ENCODE results near the gene STAU1. TPM values are rescaled to one million over a fixed set of nuclear protein-coding genes. Genes with fewer than 3 reads are reported as not detected.

STAU1 gene
- total and polyA plus RNA-seq, 2 of the 13 experiments (the other 11 are each of a cell fraction or from before 2014, with no cell fraction given): 119 to 133 TPM

DNA sequence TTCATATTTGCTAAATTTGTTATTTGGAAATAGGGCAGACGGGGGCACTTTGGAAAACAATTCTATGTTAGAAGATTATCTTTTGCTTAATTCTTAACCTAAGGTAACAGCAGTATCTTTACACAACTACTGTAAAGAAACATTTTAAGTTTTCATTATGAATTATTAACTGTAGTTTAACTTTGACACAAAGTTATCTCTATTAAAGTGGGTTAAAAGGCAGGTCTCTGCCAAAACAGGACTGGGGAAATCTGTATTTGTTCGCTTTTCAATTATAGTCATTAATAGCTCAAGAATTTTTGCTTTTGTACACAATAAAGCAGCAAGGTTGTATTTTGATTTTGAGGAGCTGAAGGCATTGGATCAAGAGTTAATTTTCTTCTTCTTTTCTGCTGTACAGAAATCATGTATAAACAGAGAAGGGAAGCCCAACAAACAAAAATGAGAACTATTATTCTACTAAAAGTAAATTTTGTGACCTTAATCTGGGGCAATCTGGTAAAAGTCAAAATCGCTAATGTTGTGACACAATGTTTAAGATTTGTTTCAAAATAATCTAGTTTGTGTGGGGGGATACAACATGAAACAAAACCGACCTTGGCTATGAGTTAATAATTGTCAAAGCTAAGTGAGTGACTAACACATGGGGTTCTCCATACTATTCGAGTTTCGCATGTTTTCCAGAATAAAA is 2.9 kb downstream of the STAU1 start (continued):
- TF ChIP-seq PHF5A (CRISPR knock-in tag; IDR thresholded peaks at IDR 0.05; ENCODE audit: low read depth, unreplicated experiment): no peak
- TF ChIP-seq, protein P1, sequence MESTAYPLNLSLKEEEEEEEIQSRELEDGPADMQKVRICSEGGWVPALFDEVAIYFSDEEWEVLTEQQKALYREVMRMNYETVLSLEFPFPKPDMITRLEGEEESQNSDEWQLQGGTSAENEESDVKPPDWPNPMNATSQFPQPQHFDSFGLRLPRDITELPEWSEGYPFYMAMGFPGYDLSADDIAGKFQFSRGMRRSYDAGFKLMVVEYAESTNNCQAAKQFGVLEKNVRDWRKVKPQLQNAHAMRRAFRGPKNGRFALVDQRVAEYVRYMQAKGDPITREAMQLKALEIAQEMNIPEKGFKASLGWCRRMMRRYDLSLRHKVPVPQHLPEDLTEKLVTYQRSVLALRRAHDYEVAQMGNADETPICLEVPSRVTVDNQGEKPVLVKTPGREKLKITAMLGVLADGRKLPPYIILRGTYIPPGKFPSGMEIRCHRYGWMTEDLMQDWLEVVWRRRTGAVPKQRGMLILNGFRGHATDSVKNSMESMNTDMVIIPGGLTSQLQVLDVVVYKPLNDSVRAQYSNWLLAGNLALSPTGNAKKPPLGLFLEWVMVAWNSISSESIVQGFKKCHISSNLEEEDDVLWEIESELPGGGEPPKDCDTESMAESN (CRISPR knock-in tag; conservative IDR thresholded peaks at IDR 0.05): peak; percentile 75
- TF ChIP-seq ZNF75D (CRISPR knock-in tag; IDR thresholded peaks at IDR 0.05; ENCODE audit: borderline replicate concordance): no peak
- TF ChIP-seq, protein P2, sequence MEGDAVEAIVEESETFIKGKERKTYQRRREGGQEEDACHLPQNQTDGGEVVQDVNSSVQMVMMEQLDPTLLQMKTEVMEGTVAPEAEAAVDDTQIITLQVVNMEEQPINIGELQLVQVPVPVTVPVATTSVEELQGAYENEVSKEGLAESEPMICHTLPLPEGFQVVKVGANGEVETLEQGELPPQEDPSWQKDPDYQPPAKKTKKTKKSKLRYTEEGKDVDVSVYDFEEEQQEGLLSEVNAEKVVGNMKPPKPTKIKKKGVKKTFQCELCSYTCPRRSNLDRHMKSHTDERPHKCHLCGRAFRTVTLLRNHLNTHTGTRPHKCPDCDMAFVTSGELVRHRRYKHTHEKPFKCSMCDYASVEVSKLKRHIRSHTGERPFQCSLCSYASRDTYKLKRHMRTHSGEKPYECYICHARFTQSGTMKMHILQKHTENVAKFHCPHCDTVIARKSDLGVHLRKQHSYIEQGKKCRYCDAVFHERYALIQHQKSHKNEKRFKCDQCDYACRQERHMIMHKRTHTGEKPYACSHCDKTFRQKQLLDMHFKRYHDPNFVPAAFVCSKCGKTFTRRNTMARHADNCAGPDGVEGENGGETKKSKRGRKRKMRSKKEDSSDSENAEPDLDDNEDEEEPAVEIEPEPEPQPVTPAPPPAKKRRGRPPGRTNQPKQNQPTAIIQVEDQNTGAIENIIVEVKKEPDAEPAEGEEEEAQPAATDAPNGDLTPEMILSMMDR (CRISPR knock-in tag; IDR thresholded peaks at IDR 0.05): no peak
- TF ChIP-seq, protein P3, sequence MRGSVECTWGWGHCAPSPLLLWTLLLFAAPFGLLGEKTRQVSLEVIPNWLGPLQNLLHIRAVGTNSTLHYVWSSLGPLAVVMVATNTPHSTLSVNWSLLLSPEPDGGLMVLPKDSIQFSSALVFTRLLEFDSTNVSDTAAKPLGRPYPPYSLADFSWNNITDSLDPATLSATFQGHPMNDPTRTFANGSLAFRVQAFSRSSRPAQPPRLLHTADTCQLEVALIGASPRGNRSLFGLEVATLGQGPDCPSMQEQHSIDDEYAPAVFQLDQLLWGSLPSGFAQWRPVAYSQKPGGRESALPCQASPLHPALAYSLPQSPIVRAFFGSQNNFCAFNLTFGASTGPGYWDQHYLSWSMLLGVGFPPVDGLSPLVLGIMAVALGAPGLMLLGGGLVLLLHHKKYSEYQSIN (CRISPR knock-in tag; IDR thresholded peaks at IDR 0.05; ENCODE audit: borderline replicate concordance): no peak
- TF ChIP-seq, protein P4, sequence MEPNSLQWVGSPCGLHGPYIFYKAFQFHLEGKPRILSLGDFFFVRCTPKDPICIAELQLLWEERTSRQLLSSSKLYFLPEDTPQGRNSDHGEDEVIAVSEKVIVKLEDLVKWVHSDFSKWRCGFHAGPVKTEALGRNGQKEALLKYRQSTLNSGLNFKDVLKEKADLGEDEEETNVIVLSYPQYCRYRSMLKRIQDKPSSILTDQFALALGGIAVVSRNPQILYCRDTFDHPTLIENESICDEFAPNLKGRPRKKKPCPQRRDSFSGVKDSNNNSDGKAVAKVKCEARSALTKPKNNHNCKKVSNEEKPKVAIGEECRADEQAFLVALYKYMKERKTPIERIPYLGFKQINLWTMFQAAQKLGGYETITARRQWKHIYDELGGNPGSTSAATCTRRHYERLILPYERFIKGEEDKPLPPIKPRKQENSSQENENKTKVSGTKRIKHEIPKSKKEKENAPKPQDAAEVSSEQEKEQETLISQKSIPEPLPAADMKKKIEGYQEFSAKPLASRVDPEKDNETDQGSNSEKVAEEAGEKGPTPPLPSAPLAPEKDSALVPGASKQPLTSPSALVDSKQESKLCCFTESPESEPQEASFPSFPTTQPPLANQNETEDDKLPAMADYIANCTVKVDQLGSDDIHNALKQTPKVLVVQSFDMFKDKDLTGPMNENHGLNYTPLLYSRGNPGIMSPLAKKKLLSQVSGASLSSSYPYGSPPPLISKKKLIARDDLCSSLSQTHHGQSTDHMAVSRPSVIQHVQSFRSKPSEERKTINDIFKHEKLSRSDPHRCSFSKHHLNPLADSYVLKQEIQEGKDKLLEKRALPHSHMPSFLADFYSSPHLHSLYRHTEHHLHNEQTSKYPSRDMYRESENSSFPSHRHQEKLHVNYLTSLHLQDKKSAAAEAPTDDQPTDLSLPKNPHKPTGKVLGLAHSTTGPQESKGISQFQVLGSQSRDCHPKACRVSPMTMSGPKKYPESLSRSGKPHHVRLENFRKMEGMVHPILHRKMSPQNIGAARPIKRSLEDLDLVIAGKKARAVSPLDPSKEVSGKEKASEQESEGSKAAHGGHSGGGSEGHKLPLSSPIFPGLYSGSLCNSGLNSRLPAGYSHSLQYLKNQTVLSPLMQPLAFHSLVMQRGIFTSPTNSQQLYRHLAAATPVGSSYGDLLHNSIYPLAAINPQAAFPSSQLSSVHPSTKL (CRISPR knock-in tag; IDR thresholded peaks at IDR 0.05): peak; percentile 88
- TF ChIP-seq ZNF143 (CRISPR knock-in tag; IDR thresholded peaks at IDR 0.05): no peak
- no peak for TF ChIP-seq GATAD1 (CRISPR knock-in tag; IDR thresholded peaks at IDR 0.05)
- TF ChIP-seq NCOR1 (IDR thresholded peaks at IDR 0.05; ENCODE audit: borderline replicate concordance, low read length): peak; percentile 87; the same call in 1 of the 2 replicates
- TF ChIP-seq ZNF160 (CRISPR knock-in tag; IDR thresholded peaks at IDR 0.05): no peak
- TF ChIP-seq, protein P5, sequence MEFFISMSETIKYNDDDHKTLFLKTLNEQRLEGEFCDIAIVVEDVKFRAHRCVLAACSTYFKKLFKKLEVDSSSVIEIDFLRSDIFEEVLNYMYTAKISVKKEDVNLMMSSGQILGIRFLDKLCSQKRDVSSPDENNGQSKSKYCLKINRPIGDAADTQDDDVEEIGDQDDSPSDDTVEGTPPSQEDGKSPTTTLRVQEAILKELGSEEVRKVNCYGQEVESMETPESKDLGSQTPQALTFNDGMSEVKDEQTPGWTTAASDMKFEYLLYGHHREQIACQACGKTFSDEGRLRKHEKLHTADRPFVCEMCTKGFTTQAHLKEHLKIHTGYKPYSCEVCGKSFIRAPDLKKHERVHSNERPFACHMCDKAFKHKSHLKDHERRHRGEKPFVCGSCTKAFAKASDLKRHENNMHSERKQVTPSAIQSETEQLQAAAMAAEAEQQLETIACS (CRISPR knock-in tag; IDR thresholded peaks at IDR 0.05): no peak
- no peak for TF ChIP-seq ZNF556 (CRISPR knock-in tag; IDR thresholded peaks at IDR 0.05; ENCODE audit: borderline replicate concordance)
- TF ChIP-seq ZNF24 (IDR thresholded peaks at IDR 0.05): peak; percentile 25; the same call in 1 of the 2 replicates
- TF ChIP-seq, protein P6, sequence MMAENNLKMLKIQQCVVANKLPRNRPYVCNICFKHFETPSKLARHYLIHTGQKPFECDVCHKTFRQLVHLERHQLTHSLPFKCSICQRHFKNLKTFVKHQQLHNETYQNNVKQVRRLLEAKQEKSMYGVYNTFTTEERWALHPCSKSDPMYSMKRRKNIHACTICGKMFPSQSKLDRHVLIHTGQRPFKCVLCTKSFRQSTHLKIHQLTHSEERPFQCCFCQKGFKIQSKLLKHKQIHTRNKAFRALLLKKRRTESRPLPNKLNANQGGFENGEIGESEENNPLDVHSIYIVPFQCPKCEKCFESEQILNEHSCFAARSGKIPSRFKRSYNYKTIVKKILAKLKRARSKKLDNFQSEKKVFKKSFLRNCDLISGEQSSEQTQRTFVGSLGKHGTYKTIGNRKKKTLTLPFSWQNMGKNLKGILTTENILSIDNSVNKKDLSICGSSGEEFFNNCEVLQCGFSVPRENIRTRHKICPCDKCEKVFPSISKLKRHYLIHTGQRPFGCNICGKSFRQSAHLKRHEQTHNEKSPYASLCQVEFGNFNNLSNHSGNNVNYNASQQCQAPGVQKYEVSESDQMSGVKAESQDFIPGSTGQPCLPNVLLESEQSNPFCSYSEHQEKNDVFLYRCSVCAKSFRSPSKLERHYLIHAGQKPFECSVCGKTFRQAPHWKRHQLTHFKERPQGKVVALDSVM (CRISPR knock-in tag; IDR thresholded peaks at IDR 0.05): no peak
- no peak for TF ChIP-seq TSC22D2 (CRISPR knock-in tag; IDR thresholded peaks at IDR 0.05; ENCODE audit: borderline replicate concordance)
- TF ChIP-seq TBX2 (CRISPR knock-in tag; IDR thresholded peaks at IDR 0.05; ENCODE audit: borderline replicate concordance): no peak
